Measurements from ENCODE around the gene LGALS12.

DNA sequence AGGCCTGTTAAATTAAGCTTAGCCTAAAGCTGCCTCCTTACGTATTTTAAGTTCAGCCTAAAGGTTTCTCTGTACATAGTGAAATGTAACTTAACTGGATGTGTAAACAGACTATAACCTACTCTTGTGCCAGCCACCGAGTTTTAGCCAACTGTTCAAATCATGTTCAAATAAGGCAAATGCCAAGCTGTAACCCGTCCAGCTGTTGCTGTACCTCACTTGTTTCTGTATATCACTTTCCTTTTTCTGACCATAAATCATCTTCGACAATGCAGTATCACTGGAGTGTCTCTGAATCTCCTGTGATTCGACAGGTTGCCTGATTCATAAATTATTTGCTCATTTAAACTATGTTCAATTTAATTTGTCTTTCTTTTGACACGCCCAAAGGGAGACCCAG lies 10.9 kb upstream of the LGALS12 start:
- TF ChIP-seq, protein P1, sequence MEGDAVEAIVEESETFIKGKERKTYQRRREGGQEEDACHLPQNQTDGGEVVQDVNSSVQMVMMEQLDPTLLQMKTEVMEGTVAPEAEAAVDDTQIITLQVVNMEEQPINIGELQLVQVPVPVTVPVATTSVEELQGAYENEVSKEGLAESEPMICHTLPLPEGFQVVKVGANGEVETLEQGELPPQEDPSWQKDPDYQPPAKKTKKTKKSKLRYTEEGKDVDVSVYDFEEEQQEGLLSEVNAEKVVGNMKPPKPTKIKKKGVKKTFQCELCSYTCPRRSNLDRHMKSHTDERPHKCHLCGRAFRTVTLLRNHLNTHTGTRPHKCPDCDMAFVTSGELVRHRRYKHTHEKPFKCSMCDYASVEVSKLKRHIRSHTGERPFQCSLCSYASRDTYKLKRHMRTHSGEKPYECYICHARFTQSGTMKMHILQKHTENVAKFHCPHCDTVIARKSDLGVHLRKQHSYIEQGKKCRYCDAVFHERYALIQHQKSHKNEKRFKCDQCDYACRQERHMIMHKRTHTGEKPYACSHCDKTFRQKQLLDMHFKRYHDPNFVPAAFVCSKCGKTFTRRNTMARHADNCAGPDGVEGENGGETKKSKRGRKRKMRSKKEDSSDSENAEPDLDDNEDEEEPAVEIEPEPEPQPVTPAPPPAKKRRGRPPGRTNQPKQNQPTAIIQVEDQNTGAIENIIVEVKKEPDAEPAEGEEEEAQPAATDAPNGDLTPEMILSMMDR (conservative IDR thresholded peaks at IDR 0.05 in 1 of 2, IDR thresholded peaks at IDR 0.05 in 1 of 2; ENCODE audit: low read depth in 1 of 2, low read length in 2 of 2), result no peak
- TF ChIP-seq EZH2 (IDR thresholded peaks at IDR 0.05; ENCODE audit: low read length, missing control alignments), result no peak

All from fibroblast of lung (primary cell).